Gastroesophageal sphincter (tissue), 3 donors: ENCODE results near the gene PLA2G4A.

Experiments used
- CTCF ChIP-seq, 4 experiments: fragments of 200-600 bp in 2 of 4; fragments of 450-650 bp in 2 of 4; sonication (generic) in 1 of 4; IDR thresholded peaks; one replicate each; pipeline ENCODE4 v1.5.1; 2017 to 2019; ENCODE audit warnings: antibody characterized with exemption in 4 of 4, mild to moderate bottlenecking in 2 of 4, moderate library complexity in 2 of 4
- EP300 ChIP-seq: sonication (generic); formaldehyde crosslinking; IDR thresholded peaks from one replicate; pipeline ENCODE4 v1.6.1; 2017; ENCODE audit warnings: antibody characterized with exemption, mild to moderate bottlenecking
- POLR2A ChIP-seq, 2 donors: fragments of 450-650 bp; IDR thresholded peaks; one replicate each; pipeline ENCODE4 v1.6.1; 2017; ENCODE audit warnings: antibody characterized with exemption in 2 of 2, mild to moderate bottlenecking in 2 of 2, moderate library complexity in 1 of 2
- POLR2AphosphoS5 ChIP-seq: sonication (generic); formaldehyde crosslinking; IDR thresholded peaks from one replicate; pipeline ENCODE4 v1.6.1; 2017; ENCODE audit warnings: antibody characterized with exemption

- TF ChIP-seq CTCF (IDR thresholded peaks at IDR 0.05) (no peak), POLR2AphosphoS5 (no peak), POLR2A (IDR thresholded peaks at IDR 0.05) (no peak), EP300 (no peak)
These were observed 97.3 kb downstream of the PLA2G4A start for GRCh38 chr1:186925881-186926669.
